IMR-90 (cell line): ENCODE results near the gene SLC2A1. TPM values are rescaled to one million over a fixed set of nuclear protein-coding genes. Genes with fewer than 3 reads are reported as not detected.

ENCODE experiments used
- ATAC-seq: fragments of 200-7000 bp; cut with Tn5 transposase; 2 replicates; pipeline ENCODE4 v1.9.1; 2020; ENCODE audit warnings: low read depth, mild to moderate bottlenecking, moderate library complexity
- BruUV-seq: library from RNA; stranded (reverse); fragments of 400-500 nt; replicated peaks from 2 replicates; lab custom pipeline; 2021; lab: Mats Ljungman, UMichigan
- CTCF ChIA-PET: fragments of 300-600 bp; formaldehyde crosslinking; extraction: SDS; loops from one replicate; lab custom pipeline; 2021; ENCODE audit warnings: antibody characterized with exemption; lab: Yijun Ruan, JAX
- POLR2A ChIA-PET: fragments of 300-600 bp; sonication (Branson Sonifier 250); formaldehyde crosslinking; loops from one replicate; lab custom pipeline; 2022; ENCODE audit warnings: antibody characterized with exemption; ENCODE audit not compliant: unreplicated experiment; lab: Charles Lee
- DNase-seq: peaks from one replicate; pipeline ENCODE4 v3.0.0; 2013
- H2AFZ ChIP-seq: replicated peaks from 2 replicates; pipeline ENCODE3; 2013; ENCODE audit warnings: low read length, mild to moderate bottlenecking; ENCODE audit not compliant: poor library complexity
- H2AK5ac ChIP-seq: 2 replicates; pipeline ENCODE4 v1.6.1; 2013; ENCODE audit warnings: low read depth, low read length, inconsistent platforms
- H2AK9ac ChIP-seq: replicated peaks from 2 replicates; pipeline ENCODE3; 2013; ENCODE audit warnings: mild to moderate bottlenecking, low read depth, low read length, moderate library complexity; ENCODE audit not compliant: poor library complexity
- H2BK120ac ChIP-seq: 2 replicates; pipeline ENCODE4 v1.6.1; 2013; ENCODE audit warnings: low read depth, low read length, inconsistent platforms
- H2BK15ac ChIP-seq: 3 replicates; pipeline ENCODE4 v1.6.1; 2013; ENCODE audit warnings: low read depth, low read length, inconsistent platforms
- H2BK20ac ChIP-seq: 2 replicates; pipeline ENCODE4 v1.6.1; 2013; ENCODE audit warnings: low read depth, mild to moderate bottlenecking, inconsistent platforms, low read length, moderate library complexity
- H2BK5ac ChIP-seq: 2 replicates; pipeline ENCODE4 v1.6.1; 2013; ENCODE audit warnings: mild to moderate bottlenecking, low read depth, low read length, inconsistent platforms; ENCODE audit not compliant: poor library complexity, severe bottlenecking
- H3K14ac ChIP-seq: replicated peaks from 2 replicates; pipeline ENCODE4 v1.6.1; 2013; ENCODE audit warnings: low read depth, low read length, inconsistent platforms
- H3K18ac ChIP-seq: 2 replicates; pipeline ENCODE4 v1.6.1; 2013; ENCODE audit warnings: low read depth, low read length, control low read depth
- H3K23ac ChIP-seq: 2 replicates; pipeline ENCODE4 v1.6.1; 2013; ENCODE audit warnings: low read depth, low read length, inconsistent platforms
- H3K27ac ChIP-seq: 2 replicates; pipeline ENCODE4 v1.5.1; 2013; ENCODE audit warnings: mild to moderate bottlenecking, control low read depth, low read length; ENCODE audit not compliant: insufficient read depth
- H3K27me3 ChIP-seq: 2 replicates; pipeline ENCODE4 v1.6.1; 2013; ENCODE audit warnings: low read length; ENCODE audit not compliant: control insufficient read depth, insufficient read depth
- H3K36me3 ChIP-seq: 2 replicates; pipeline ENCODE4 v1.6.1; 2013; ENCODE audit warnings: low read length, mixed read lengths; ENCODE audit not compliant: control insufficient read depth, insufficient read depth
- H3K4ac ChIP-seq: 2 replicates; pipeline ENCODE4 v1.6.1; 2013; ENCODE audit warnings: low read depth, low read length, inconsistent platforms
- H3K4me1 ChIP-seq: 2 replicates; pipeline ENCODE4 v1.6.1; 2013; ENCODE audit warnings: low read length, mixed read lengths; ENCODE audit not compliant: control insufficient read depth, insufficient read depth
- H3K4me2 ChIP-seq: 2 replicates; pipeline ENCODE4 v1.6.1; 2013; ENCODE audit warnings: low read depth, mild to moderate bottlenecking, control low read depth, low read length, moderate library complexity
- H3K4me3 ChIP-seq: 2 replicates; pipeline ENCODE4 v1.5.1; 2013; ENCODE audit warnings: low read depth, mild to moderate bottlenecking, control low read depth, low read length, moderate library complexity; ENCODE audit not compliant: insufficient read depth
- H3K56ac ChIP-seq: 2 replicates; pipeline ENCODE4 v1.6.1; 2013; ENCODE audit warnings: low read length, inconsistent platforms; ENCODE audit not compliant: insufficient read depth; ENCODE audit errors: extremely low read depth
- H3K79me1 ChIP-seq, 2 experiments: 2 replicates each; pipeline ENCODE4 v1.6.1; 2013; ENCODE audit warnings: low read length in 2 of 2, inconsistent platforms in 1 of 2, low read depth in 1 of 2
- H3K9ac ChIP-seq: 2 replicates; pipeline ENCODE4 v1.6.1; 2013; ENCODE audit warnings: low read depth, low read length, control low read depth
- H3K9me1 ChIP-seq: 2 replicates; pipeline ENCODE4 v1.6.1; 2013; ENCODE audit warnings: low read length, inconsistent platforms; ENCODE audit not compliant: insufficient read depth
- H3K9me3 ChIP-seq: 2 replicates; pipeline ENCODE4 v1.6.1; 2013; ENCODE audit warnings: low read length; ENCODE audit not compliant: control insufficient read depth, insufficient read depth
- H4K20me1 ChIP-seq: 2 replicates; pipeline ENCODE4 v1.6.1; 2013; ENCODE audit warnings: low read length, inconsistent platforms; ENCODE audit not compliant: insufficient read depth
- H4K5ac ChIP-seq: 2 replicates; pipeline ENCODE4 v1.6.1; 2013; ENCODE audit warnings: mild to moderate bottlenecking, low read depth, low read length, control low read depth
- H4K8ac ChIP-seq, 2 experiments: 2 replicates each; pipeline ENCODE4 v1.6.1; 2013; ENCODE audit warnings: low read depth in 2 of 2, low read length in 2 of 2, control low read depth in 1 of 2, inconsistent platforms in 1 of 2
- H4K91ac ChIP-seq: 2 replicates; pipeline ENCODE4 v1.6.1; 2013; ENCODE audit warnings: low read depth, low read length, inconsistent platforms; ENCODE audit not compliant: insufficient read depth
- BHLHE40 ChIP-seq: fragments of 150-350 bp; IDR thresholded peaks from 2 replicates; pipeline ENCODE4 v1.6.1; 2016; ENCODE audit warnings: mild to moderate bottlenecking, low read depth, low read length
- CEBPB ChIP-seq: IDR thresholded peaks from 2 replicates; pipeline ENCODE4 v1.6.1; 2012; ENCODE audit warnings: low read depth, low read length, improper control_type of control experiment
- CHD1 ChIP-seq: IDR thresholded peaks from 2 replicates; pipeline ENCODE4 v1.6.1; 2012; ENCODE audit warnings: low read depth, low read length, improper control_type of control experiment
- MAFK ChIP-seq: IDR thresholded peaks from 2 replicates; pipeline ENCODE4 v1.6.1; 2012; ENCODE audit warnings: low read depth, low read length, improper control_type of control experiment
- MAZ ChIP-seq: IDR thresholded peaks from 2 replicates; pipeline ENCODE4 v1.6.1; 2012; ENCODE audit warnings: low read depth, mild to moderate bottlenecking, low read length, improper control_type of control experiment, moderate library complexity, borderline replicate concordance
- MXI1 ChIP-seq: IDR thresholded peaks from 2 replicates; pipeline ENCODE4 v1.6.1; 2012; ENCODE audit warnings: low read depth, mild to moderate bottlenecking, low read length, moderate library complexity, borderline replicate concordance
- RAD21 ChIP-seq: IDR thresholded peaks from 2 replicates; pipeline ENCODE4 v1.6.1; 2012; ENCODE audit warnings: low read length, improper control_type of control experiment
- SMC3 ChIP-seq: fragments of 150-350 bp; IDR thresholded peaks from 2 replicates; pipeline ENCODE4 v1.6.1; 2016; ENCODE audit warnings: low read depth, mild to moderate bottlenecking, antibody characterized with exemption, low read length, moderate library complexity
- USF2 ChIP-seq: fragments of 150-350 bp; IDR thresholded peaks from 2 replicates; pipeline ENCODE4 v1.6.1; 2017; ENCODE audit warnings: mild to moderate bottlenecking, antibody characterized with exemption, low read length, low read depth
- WGBS, 2 experiments: methylation state at CpG; one replicate each; pipeline versions ENCODE4 v1.1.5 to v1.1.7; 2013; ENCODE audit warnings: missing lambda C conversion rate in 2 of 2; ENCODE audit not compliant: insufficient read length in 1 of 2; ENCODE audit errors: extremely low coverage in 2 of 2; 5-methylcytosine and 5-hydroxymethylcytosine counted together
- dilution Hi-C: fragments of 300-500 bp; cut with HindIII; formaldehyde crosslinking; loops from one replicate; pipeline ENCODE4 v1.14.3; 2018; ENCODE audit warnings: low sequenced_read_pairs; ENCODE audit not compliant: unreplicated experiment
- in situ Hi-C: fragments of 300-500 bp; cut with MboI; formaldehyde crosslinking; loops from 3 replicates; pipeline ENCODE4 v1.14.3; 2019; ENCODE audit warnings: low sequenced_read_pairs, inconsistent platforms, mixed read lengths
- intact Hi-C: fragments of 100-400 bp; cut with micrococcal nuclease; formaldehyde crosslinking; loops from 2 replicates; pipeline ENCODE4 v1.10.0; 2022
- polyA plus RNA-seq, 3 experiments: library from polyadenylated mRNA; depleted of rRNA; stranded (reverse); fragments of >200 nt; gene quantifications; 2 replicates each; pipeline ENCODE4 v1.2.3, GENCODE V29; 2012; ENCODE audit warnings: low replicate concordance in 1 of 3
- total RNA-seq: library from RNA; depleted of rRNA; stranded (reverse); fragments of >200 nt; gene quantifications from 2 replicates; pipeline ENCODE4 v1.2.3, GENCODE V29; 2012

Gene SLC2A1
- total and polyA plus RNA-seq, 2 of the 4 experiments (the other 2 are of a cell fraction), result 200 to 395 TPM

GRCh38 chr1:42877380-42877779, 81.3 kb downstream of the SLC2A1 start:
- no peak overlapping the region for H3K4me3 ChIP-seq
- H3K4ac ChIP-seq, result no peak overlapping the region
- no peak overlapping the region for H2BK20ac ChIP-seq
- in situ Hi-C loops, result no loop called here
- no peaks in the 10 kb centered on the region for H3K9me1 ChIP-seq
- no peak overlapping the region for H2BK120ac ChIP-seq
- H3K23ac ChIP-seq, result no peak overlapping the region
- dilution Hi-C loops, result no loop called here
- no peak for TF ChIP-seq RAD21
- no peak for TF ChIP-seq BHLHE40
- TF ChIP-seq MXI1, result no peak
- no peak for TF ChIP-seq MAZ
- TF ChIP-seq USF2, result no peak
- TF ChIP-seq SMC3, result no peak
- no peak for TF ChIP-seq MAFK
- TF ChIP-seq CEBPB, result no peak
- no peak for TF ChIP-seq CHD1
- H3K9ac ChIP-seq, result no peak overlapping the region
- no peak overlapping the region for H2BK15ac ChIP-seq
- POLR2A ChIA-PET, result no interaction called here
- H3K14ac ChIP-seq, result no peak overlapping the region
- H3K36me3 ChIP-seq, result no peaks in the 10 kb centered on the region
- no peak overlapping the region for H3K4me2 ChIP-seq
- no TSS peak for BruUV-seq
- H4K5ac ChIP-seq, result no peak overlapping the region
- no peak for ATAC-seq
- no peaks in the 10 kb centered on the region for H3K79me1 ChIP-seq
- peaks cover 4% of the 10 kb centered on the region for H3K9me3 ChIP-seq
- no peak overlapping the region for H3K56ac ChIP-seq
- no peak overlapping the region for H4K8ac ChIP-seq
- intact Hi-C loops, result no loop called here
- no peak overlapping the region for H2AFZ ChIP-seq
- no peaks in the 10 kb centered on the region for H4K20me1 ChIP-seq
- DNase-seq, result no peak
- no peaks in the 10 kb centered on the region for H3K4me1 ChIP-seq
- CTCF ChIA-PET, result no interaction called here
- no peak overlapping the region for H3K18ac ChIP-seq
- no peak overlapping the region for H2AK9ac ChIP-seq
- H3K27ac ChIP-seq, result no peak overlapping the region
- no peak overlapping the region for H4K91ac ChIP-seq
- H2AK5ac ChIP-seq, result no peak overlapping the region
- peaks cover 14% of the 10 kb centered on the region for H3K27me3 ChIP-seq
- WGBS, 2 experiments, result 0% methylated on average over 1 of the region's 2 CpGs; no CpG with 5 or more reads in 1 of the 2 experiments
- H2BK5ac ChIP-seq, result no peak overlapping the region
